Stimulated activated naive CD8-positive, alpha-beta T cell treated with anti-CD3 and anti-CD28 coated beads, Interleukin-15, amount 100 ng/mL, for 72 hours (primary cell): ENCODE measurements around the gene RFTN1.
A peak's percentile ranks its signal among the peaks of the same experiment; 100 is the strongest.
"Not testable (repeated sequence)": the region's sequence is repeated elsewhere in the genome, so short reads cannot be mapped to it uniquely, and the experiment has no call there.

Experiments
- ATAC-seq: fragments of 150-1000 bp; cut with Tn5 transposase; 2 replicates; pipeline ENCODE4 v1.10.0; 2021; ENCODE audit warnings: mild to moderate bottlenecking, moderate library complexity
- DNase-seq, 2 donors: peaks; one replicate each; pipeline ENCODE4 v3.0.0; 2021 to 2022
- H3K27ac Mint-ChIP-seq, 2 donors: one replicate each; pipeline ENCODE4 v1.8.0; 2022; ENCODE audit warnings: mild to moderate bottlenecking in 2 of 2, mixed read lengths in 2 of 2, moderate library complexity in 2 of 2
- H3K27me3 Mint-ChIP-seq: one replicate; pipeline ENCODE4 v1.8.0; 2022; ENCODE audit warnings: mixed read lengths
- H3K4me1 Mint-ChIP-seq: one replicate; pipeline ENCODE4 v1.8.0; 2022; ENCODE audit warnings: mild to moderate bottlenecking, mixed read lengths
- H3K4me3 Mint-ChIP-seq, 2 donors: one replicate each; pipeline ENCODE4 v1.8.0; 2022; ENCODE audit warnings: mild to moderate bottlenecking in 2 of 2, mixed read lengths in 2 of 2, moderate library complexity in 1 of 2
- H3K9me3 Mint-ChIP-seq, 2 donors: one replicate each; pipeline ENCODE4 v1.8.0; 2022; ENCODE audit warnings: mixed read lengths in 2 of 2

Gene RFTN1

GRCh38 chr3:16503191-16503776 lies 10.2 kb downstream of the RFTN1 start:
- no peak for ATAC-seq
- peaks cover 88% of the 10 kb centered on the region for H3K4me1 Mint-ChIP-seq
- H3K27me3 Mint-ChIP-seq, result no peaks in the 10 kb centered on the region
- H3K4me3 Mint-ChIP-seq, result no peak overlapping the region
- H3K9me3 Mint-ChIP-seq, result no peaks in the 10 kb centered on the region
- no peak overlapping the region for H3K27ac Mint-ChIP-seq
- no peak for DNase-seq

GRCh38 chr3:16502347-16502908 lies 11.1 kb downstream of the RFTN1 start:
- no peak for ATAC-seq
- no peaks in the 10 kb centered on the region for H3K9me3 Mint-ChIP-seq
- DNase-seq, result no peak
- H3K4me3 Mint-ChIP-seq, result no peak overlapping the region
- no peaks in the 10 kb centered on the region for H3K27me3 Mint-ChIP-seq
- peaks cover 88% of the 10 kb centered on the region for H3K4me1 Mint-ChIP-seq
- no peak overlapping the region for H3K27ac Mint-ChIP-seq

GRCh38 chr3:16501376-16501775 lies 12.1 kb downstream of the RFTN1 start:
- H3K4me1 Mint-ChIP-seq, result peaks cover 88% of the 10 kb centered on the region
- no peak overlapping the region for H3K4me3 Mint-ChIP-seq
- DNase-seq, result no peak
- no peaks in the 10 kb centered on the region for H3K9me3 Mint-ChIP-seq
- no peak for ATAC-seq
- H3K27ac Mint-ChIP-seq, result no peak overlapping the region
- no peaks in the 10 kb centered on the region for H3K27me3 Mint-ChIP-seq

- H3K9me3 Mint-ChIP-seq, result no peaks in the 10 kb centered on the region
- peaks cover 88% of the 10 kb centered on the region for H3K4me1 Mint-ChIP-seq
- no peak overlapping the region for H3K27ac Mint-ChIP-seq
- DNase-seq (no peak), ATAC-seq (no peak)
- no peaks in the 10 kb centered on the region for H3K27me3 Mint-ChIP-seq
- no peak overlapping the region for H3K4me3 Mint-ChIP-seq
Observed at GRCh38 chr3:16500911-16501310, 12.6 kb downstream of the RFTN1 start.

- no peak for ATAC-seq
- H3K27me3 Mint-ChIP-seq, result no peaks in the 10 kb centered on the region
- H3K4me3 Mint-ChIP-seq, result peak overlapping the region in 1 of 2 donors; percentile 1
- H3K4me1 Mint-ChIP-seq, result peaks cover 88% of the 10 kb centered on the region
- H3K9me3 Mint-ChIP-seq, result no peaks in the 10 kb centered on the region
- DNase-seq, result no peak
- H3K27ac Mint-ChIP-seq, result no peak overlapping the region
Observed at GRCh38 chr3:16500093-16500492, 13.4 kb downstream of the RFTN1 start.

- Mint-ChIP-seq H3K27ac (peak overlapping the region in 1 of 2 donors; percentile 66), H3K9me3 (no peaks in the 10 kb centered on the region), H3K27me3 (no peaks in the 10 kb centered on the region), H3K4me3 (no peak overlapping the region), H3K4me1 (peaks cover 88% of the 10 kb centered on the region)
- DNase-seq, result no peak
- ATAC-seq, result no peak
Observed at GRCh38 chr3:16499351-16499750, 14.1 kb downstream of the RFTN1 start.

- Mint-ChIP-seq H3K4me3 (peak overlapping the region; percentile 2 to 17), H3K27ac (peak overlapping the region in 1 of 2 donors; percentile 53)
- no peak for ATAC-seq
Observed at GRCh38 chr3:16498130-16498890, 15.2 kb downstream of the RFTN1 start.

GRCh38 chr3:16496408-16497222 lies 16.9 kb downstream of the RFTN1 start:
- DNase-seq, result no peak
- ATAC-seq, result peak; percentile 73
- Mint-ChIP-seq H3K9me3 (no peaks in the 10 kb centered on the region), H3K4me1 (peaks cover 70% of the 10 kb centered on the region), H3K27ac (peak overlapping the region in 1 of 2 donors; percentile 77), H3K27me3 (no peaks in the 10 kb centered on the region), H3K4me3 (peak overlapping the region; percentile 8 to 28)

More at GRCh38 chr3:16498130-16498890, 15.2 kb downstream of the RFTN1 start:
- Mint-ChIP-seq H3K27me3 (no peaks in the 10 kb centered on the region), H3K9me3 (no peaks in the 10 kb centered on the region), H3K4me1 (peaks cover 77% of the 10 kb centered on the region)
- DNase-seq, result no peak

GRCh38 chr3:16496008-16496407 lies 17.5 kb downstream of the RFTN1 start:
- peak overlapping the region in 1 of 2 donors; percentile 28 for H3K4me3 Mint-ChIP-seq
- no peak overlapping the region for H3K27ac Mint-ChIP-seq
- no peaks in the 10 kb centered on the region for H3K9me3 Mint-ChIP-seq
- DNase-seq (no peak), ATAC-seq (peak; percentile 42)
- H3K4me1 Mint-ChIP-seq, result peaks cover 74% of the 10 kb centered on the region
- H3K27me3 Mint-ChIP-seq, result no peaks in the 10 kb centered on the region

GRCh38 chr3:16494814-16495431 lies 18.6 kb downstream of the RFTN1 start:
- no peak for DNase-seq
- Mint-ChIP-seq H3K4me1 (peaks cover 72% of the 10 kb centered on the region), H3K9me3 (no peaks in the 10 kb centered on the region), H3K27ac (no peak overlapping the region), H3K4me3 (peak overlapping the region in 1 of 2 donors; percentile 19), H3K27me3 (no peaks in the 10 kb centered on the region)
- ATAC-seq, result no peak

GRCh38 chr3:16494094-16494493 lies 19.4 kb downstream of the RFTN1 start:
- DNase-seq, result no peak
- Mint-ChIP-seq H3K4me3 (no peak overlapping the region), H3K27ac (no peak overlapping the region), H3K27me3 (no peaks in the 10 kb centered on the region), H3K9me3 (no peaks in the 10 kb centered on the region), H3K4me1 (peaks cover 70% of the 10 kb centered on the region)
- ATAC-seq, result no peak

GRCh38 chr3:16490062-16490619 lies 23.4 kb downstream of the RFTN1 start:
- peaks cover 51% of the 10 kb centered on the region for H3K4me1 Mint-ChIP-seq
- H3K27me3 Mint-ChIP-seq, result no peaks in the 10 kb centered on the region
- DNase-seq (no peak), ATAC-seq (no peak)
- peak overlapping the region in 1 of 2 donors; percentile 42 for H3K27ac Mint-ChIP-seq
- H3K4me3 Mint-ChIP-seq, result no peak overlapping the region
- no peaks in the 10 kb centered on the region for H3K9me3 Mint-ChIP-seq

GRCh38 chr3:16489326-16490061 lies 24.0 kb downstream of the RFTN1 start:
- H3K9me3 Mint-ChIP-seq, DNase-seq, H3K27me3 Mint-ChIP-seq, ATAC-seq, H3K4me3 Mint-ChIP-seq: not testable (repeated sequence)
- Mint-ChIP-seq H3K27ac (peak overlapping the region in 1 of 2 donors; percentile 42), H3K4me1 (peaks cover 48% of the 10 kb centered on the region)

- H3K27me3 Mint-ChIP-seq, result no peaks in the 10 kb centered on the region
- H3K4me1 Mint-ChIP-seq, result peaks cover 55% of the 10 kb centered on the region
Observed at GRCh38 chr3:16488637-16489036, 24.9 kb downstream of the RFTN1 start.

More at GRCh38 chr3:16488637-16489036, 24.9 kb downstream of the RFTN1 start:
- H3K27ac Mint-ChIP-seq, result no peak overlapping the region
- H3K4me3 Mint-ChIP-seq, result no peak overlapping the region
- H3K9me3 Mint-ChIP-seq, result no peaks in the 10 kb centered on the region
- DNase-seq (no peak), ATAC-seq (no peak)
